ENCODE data around the gene ITPKB. TPM values are rescaled to one million over a fixed set of nuclear protein-coding genes. Genes with fewer than 3 reads are reported as not detected.
A peak's percentile ranks its signal among the peaks of the same experiment; 100 is the strongest.

The ITPKB gene
- total RNA-seq, 1 experiment from 2014 or later: 4.0 TPM

- no peak for DNase-seq (ENCODE audit: low read depth in 1 of 2, low spot score in 2 of 2)
- H3K27ac ChIP-seq: no peak overlapping the region
- H3K9me3 ChIP-seq (replicated peaks): no peaks in the 10 kb centered on the region
- H3K4me1 ChIP-seq (replicated peaks): no peaks in the 10 kb centered on the region
- H3K27me3 ChIP-seq (replicated peaks): peaks cover 4% of the 10 kb centered on the region; the same call in 1 of the 2 replicates
- no peaks in the 10 kb centered on the region for H3K36me3 ChIP-seq
- H3K4me3 ChIP-seq: no peak overlapping the region
Measured at GRCh38 chr1:226611301-226611700, 127.8 kb downstream of the ITPKB start.

DNA sequence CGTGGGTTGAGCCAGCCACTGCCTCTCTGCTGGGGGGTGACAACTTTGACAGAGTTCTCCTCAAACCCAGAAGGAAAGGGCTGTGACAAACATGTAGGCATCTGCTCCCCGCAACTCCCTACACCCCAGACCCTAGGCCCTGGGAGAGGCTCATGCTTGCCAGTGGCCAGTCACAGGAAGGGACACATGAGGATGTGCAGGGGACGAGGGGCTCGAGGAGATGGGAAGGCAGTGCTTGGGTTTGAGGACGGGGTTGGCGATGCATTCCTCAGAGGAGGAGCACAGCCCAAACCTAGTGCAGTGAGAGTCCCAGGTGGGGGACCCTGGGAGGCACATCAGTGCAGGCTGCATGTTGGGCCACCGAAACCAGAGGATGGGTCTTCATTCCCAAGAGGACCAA lies 128.4 kb downstream of the ITPKB start:
- Histone ChIP-seq H3K4me1 (replicated peaks) (no peaks in the 10 kb centered on the region; the same call in 1 of the 2 replicates), H3K27me3 (replicated peaks) (peaks cover 4% of the 10 kb centered on the region; the same call in 1 of the 2 replicates), H3K4me3 (no peak overlapping the region), H3K9me3 (replicated peaks) (no peaks in the 10 kb centered on the region), H3K36me3 (no peaks in the 10 kb centered on the region), H3K27ac (no peak overlapping the region)
- DNase-seq (ENCODE audit: low read depth in 1 of 2, low spot score in 2 of 2): no peak

DNA sequence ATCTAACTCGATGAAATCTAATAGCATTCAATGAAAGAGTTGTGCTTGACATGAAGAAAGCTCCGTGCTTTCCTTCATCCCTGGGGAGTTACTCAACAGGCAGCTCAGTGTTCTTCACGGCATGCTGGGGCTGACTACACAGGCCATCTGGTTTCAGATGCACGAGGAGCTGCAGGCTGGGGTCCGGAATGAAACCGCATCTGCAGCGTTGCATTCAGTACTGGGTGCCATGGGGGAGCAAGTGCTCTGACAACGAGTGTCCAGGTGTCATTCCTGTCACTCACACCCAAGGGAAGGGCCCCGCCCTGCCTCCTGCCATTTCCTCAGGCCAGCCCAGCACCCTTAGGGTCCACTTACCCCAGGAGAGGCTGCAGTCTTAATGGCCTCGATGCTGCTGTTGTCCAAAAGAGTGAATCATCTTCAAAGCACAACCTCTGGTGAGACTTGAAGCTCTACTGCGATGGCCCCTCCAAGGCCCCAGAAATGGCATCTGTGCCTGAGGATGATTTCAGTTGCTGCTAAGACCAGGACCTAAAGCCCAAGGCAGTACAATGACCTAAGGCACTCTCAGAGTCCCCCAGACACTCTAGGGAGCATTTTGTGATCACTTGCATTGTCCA lies 129.1 kb downstream of the ITPKB start:
- H3K27me3 ChIP-seq (replicated peaks): peaks cover 4% of the 10 kb centered on the region; the same call in 1 of the 2 replicates
- H3K9me3 ChIP-seq (replicated peaks): no peaks in the 10 kb centered on the region
- DNase-seq (ENCODE audit: low read depth in 1 of 2, low spot score in 2 of 2): no peak
- no peak overlapping the region for H3K4me3 ChIP-seq
- H3K36me3 ChIP-seq: no peaks in the 10 kb centered on the region
- H3K4me1 ChIP-seq (replicated peaks): peaks cover 7% of the 10 kb centered on the region
- H3K27ac ChIP-seq: no peak overlapping the region

DNA sequence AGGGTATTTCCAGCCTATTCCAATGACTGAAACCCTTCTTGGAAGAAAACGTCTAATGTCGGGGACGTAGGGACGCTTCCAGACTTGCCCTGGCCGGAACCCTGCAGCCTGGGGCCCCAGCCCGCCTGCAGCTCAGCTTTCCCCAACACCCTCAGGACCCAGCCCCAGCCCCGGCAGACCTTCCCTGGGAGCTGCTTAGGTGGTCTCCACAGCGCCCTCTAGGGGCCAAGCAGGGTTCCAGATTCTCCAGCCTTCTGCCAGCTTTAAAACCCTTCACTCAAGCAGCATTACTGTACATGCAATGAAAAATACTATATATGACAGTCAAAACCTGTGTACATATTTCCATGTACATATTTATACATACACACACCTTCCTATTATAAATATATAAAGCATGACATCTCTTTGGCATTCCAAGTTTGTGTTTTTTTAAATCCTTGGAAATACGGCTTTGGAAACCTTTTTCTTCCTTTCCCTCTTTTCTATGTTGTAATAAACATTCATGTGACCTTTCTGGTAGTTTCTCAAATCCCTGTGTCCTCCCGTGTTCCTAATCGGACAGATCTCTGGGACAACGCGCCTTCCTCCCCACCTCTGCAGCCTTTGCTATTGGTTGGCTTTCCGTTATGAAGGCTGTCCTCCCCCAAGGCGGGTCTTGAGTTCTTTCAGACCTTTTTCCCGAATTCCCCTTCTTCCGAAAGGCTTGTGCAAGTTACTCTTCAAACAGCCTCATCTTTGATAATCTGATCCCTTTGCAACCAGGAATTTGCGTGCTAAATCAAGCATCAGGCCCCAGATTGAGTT lies 130.2 kb downstream of the ITPKB start:
- DNase-seq (ENCODE audit: low read depth in 1 of 2, low spot score in 2 of 2): peak in 1 of 2 experiments; percentile 59

GRCh38 chr1:226607821-226608220 lies 131.3 kb downstream of the ITPKB start:
- Histone ChIP-seq H3K4me1 (replicated peaks) (peaks cover 28% of the 10 kb centered on the region), H3K9me3 (replicated peaks) (no peaks in the 10 kb centered on the region), H3K27me3 (replicated peaks) (no peaks in the 10 kb centered on the region), H3K4me3 (no peak overlapping the region), H3K27ac (no peak overlapping the region), H3K36me3 (no peaks in the 10 kb centered on the region)
- no peak for DNase-seq (ENCODE audit: low read depth in 1 of 2, low spot score in 2 of 2)

More for the DNA sequence above, 130.2 kb downstream of the ITPKB start:
- H3K4me3 ChIP-seq: no peak overlapping the region
- H3K4me1 ChIP-seq (replicated peaks): peaks cover 17% of the 10 kb centered on the region
- H3K36me3 ChIP-seq: no peaks in the 10 kb centered on the region
- peaks cover 1% of the 10 kb centered on the region; the same call in 1 of the 2 replicates for H3K27me3 ChIP-seq (replicated peaks)
- no peak overlapping the region for H3K27ac ChIP-seq
- no peaks in the 10 kb centered on the region for H3K9me3 ChIP-seq (replicated peaks)

DNA sequence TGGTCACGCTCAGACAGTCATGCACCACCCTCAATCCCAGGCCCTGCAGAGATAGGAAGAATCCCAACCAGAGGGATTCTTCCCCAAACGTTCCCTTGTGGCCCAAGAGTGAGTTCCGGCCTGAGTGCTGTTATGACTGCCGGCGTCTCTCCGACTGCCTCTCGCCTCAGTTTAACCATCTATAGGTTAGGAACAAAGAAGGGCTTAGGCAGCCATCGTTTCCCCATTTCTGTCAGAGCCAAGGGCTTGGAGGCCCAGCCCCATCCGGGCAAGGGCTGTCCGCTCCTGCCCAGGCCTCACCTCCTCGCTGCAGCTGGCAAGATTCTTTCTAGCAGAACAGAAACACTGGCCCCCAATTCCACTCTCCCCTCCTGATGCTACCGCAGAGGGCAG lies 131.8 kb downstream of the ITPKB start:
- H3K4me1 ChIP-seq (replicated peaks): peaks cover 34% of the 10 kb centered on the region
- no peaks in the 10 kb centered on the region for H3K36me3 ChIP-seq
- no peak for DNase-seq (ENCODE audit: low read depth in 1 of 2, low spot score in 2 of 2)
- H3K4me3 ChIP-seq: no peak overlapping the region
- no peaks in the 10 kb centered on the region for H3K27me3 ChIP-seq (replicated peaks)
- H3K9me3 ChIP-seq (replicated peaks): no peaks in the 10 kb centered on the region
- no peak overlapping the region for H3K27ac ChIP-seq

GRCh38 chr1:226606311-226607267 lies 132.5 kb downstream of the ITPKB start:
- Histone ChIP-seq H3K4me3 (no peak overlapping the region), H3K4me1 (replicated peaks) (peaks cover 36% of the 10 kb centered on the region), H3K27ac (no peak overlapping the region), H3K27me3 (replicated peaks) (no peaks in the 10 kb centered on the region), H3K9me3 (replicated peaks) (no peaks in the 10 kb centered on the region), H3K36me3 (no peaks in the 10 kb centered on the region)
- no peak for DNase-seq (ENCODE audit: low read depth in 1 of 2, low spot score in 2 of 2)

- Histone ChIP-seq H3K27ac (peak overlapping the region; percentile 75), H3K4me3 (no peak overlapping the region), H3K9me3 (replicated peaks) (no peaks in the 10 kb centered on the region), H3K36me3 (no peaks in the 10 kb centered on the region), H3K4me1 (replicated peaks) (peaks cover 36% of the 10 kb centered on the region), H3K27me3 (replicated peaks) (no peaks in the 10 kb centered on the region)
- no peak for DNase-seq (ENCODE audit: low read depth in 1 of 2, low spot score in 2 of 2)
Measured at GRCh38 chr1:226605318-226605950, 133.6 kb downstream of the ITPKB start.

DNA sequence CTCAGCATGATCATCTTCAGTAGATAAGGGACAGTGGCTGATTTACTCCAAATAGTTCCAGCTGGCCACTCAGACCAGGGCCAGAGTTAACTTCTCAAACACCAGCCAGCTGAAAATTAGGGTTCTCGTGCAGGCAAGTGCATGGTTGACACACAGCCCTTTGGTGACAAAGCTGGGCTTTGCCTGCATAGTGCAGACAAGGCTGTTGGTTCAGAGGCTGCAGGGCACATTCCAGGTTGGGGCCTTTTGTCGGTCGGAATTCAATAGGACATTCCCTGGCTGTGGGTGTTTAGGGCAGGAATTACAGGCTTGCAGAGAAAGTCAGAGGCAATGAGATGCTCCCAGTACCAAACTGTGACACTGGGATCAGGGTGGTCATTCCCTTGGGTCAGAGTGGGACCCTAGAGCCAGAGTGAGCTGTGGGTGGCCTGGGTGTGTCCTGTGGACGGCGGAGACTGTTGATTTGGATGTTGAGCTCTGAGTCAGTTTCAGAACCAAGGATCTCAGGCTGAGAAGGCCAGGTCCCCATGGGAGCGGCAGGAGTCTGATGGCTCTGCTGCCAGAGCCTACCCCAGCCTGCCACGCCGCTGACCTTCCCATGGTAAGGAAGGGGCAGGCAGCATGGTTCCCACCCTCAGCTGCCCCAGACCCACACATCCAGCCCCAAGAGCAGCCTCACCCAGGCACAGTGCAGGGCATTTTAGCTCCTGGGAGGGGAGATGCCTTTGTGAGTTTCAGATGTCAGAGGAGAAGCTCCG lies 134.3 kb downstream of the ITPKB start:
- Histone ChIP-seq H3K27me3 (replicated peaks) (no peaks in the 10 kb centered on the region), H3K4me3 (no peak overlapping the region), H3K36me3 (no peaks in the 10 kb centered on the region), H3K27ac (peak overlapping the region; percentile 75), H3K4me1 (replicated peaks) (peaks cover 36% of the 10 kb centered on the region), H3K9me3 (replicated peaks) (no peaks in the 10 kb centered on the region)
- peak; percentile 54 to 62 for DNase-seq (ENCODE audit: low read depth in 1 of 2, low spot score in 2 of 2)

GRCh38 chr1:226603858-226604559 lies 135.1 kb downstream of the ITPKB start:
- Histone ChIP-seq H3K27me3 (replicated peaks) (no peaks in the 10 kb centered on the region), H3K4me3 (no peak overlapping the region), H3K36me3 (no peaks in the 10 kb centered on the region), H3K4me1 (replicated peaks) (peaks cover 36% of the 10 kb centered on the region), H3K27ac (peak overlapping the region; percentile 30; the same call in 1 of the 2 replicates), H3K9me3 (replicated peaks) (no peaks in the 10 kb centered on the region)
- no peak for DNase-seq (ENCODE audit: low read depth in 1 of 2, low spot score in 2 of 2)

- Histone ChIP-seq H3K27ac (0 out of 2 replicates have a peak overlapping the region, but pooled peaks have one; percentile 13), H3K4me3 (no peak overlapping the region), H3K36me3 (no peaks in the 10 kb centered on the region), H3K9me3 (replicated peaks) (no peaks in the 10 kb centered on the region), H3K4me1 (replicated peaks) (peaks cover 36% of the 10 kb centered on the region), H3K27me3 (replicated peaks) (no peaks in the 10 kb centered on the region)
- peak in 1 of 2 experiments; percentile 26 for DNase-seq (ENCODE audit: low read depth in 1 of 2, low spot score in 2 of 2)
Measured at GRCh38 chr1:226603022-226603857, 135.8 kb downstream of the ITPKB start.

Data from SJSA1 (cell line).